HL-60 (cell line): ENCODE measurements around the gene CEP95.

Experiments used
- CTCF ChIP-seq: IDR thresholded peaks from one replicate; pipeline ENCODE4 v1.5.1; 2011; ENCODE audit warnings: low read length, control low read depth, inconsistent platforms; ENCODE audit not compliant: insufficient read depth
- POLR2AphosphoS5 ChIP-seq: IDR thresholded peaks from 2 replicates; pipeline ENCODE4 v1.6.1; 2012; ENCODE audit warnings: low read depth

- no peak for TF ChIP-seq CTCF
- TF ChIP-seq POLR2AphosphoS5 = no peak
Observed at GRCh38 chr17:64551461-64551860, 44.7 kb downstream of the CEP95 start.
